HG03097 (cell line): ENCODE measurements around the gene SEC22A.

Experiments used
- ATAC-seq: cut with Tn5 transposase; IDR thresholded peaks from one replicate; pipeline ENCODE4 v1.9.1; 2021; ENCODE audit not compliant: unreplicated experiment, low FRiP score

SEC22A gene

DNA sequence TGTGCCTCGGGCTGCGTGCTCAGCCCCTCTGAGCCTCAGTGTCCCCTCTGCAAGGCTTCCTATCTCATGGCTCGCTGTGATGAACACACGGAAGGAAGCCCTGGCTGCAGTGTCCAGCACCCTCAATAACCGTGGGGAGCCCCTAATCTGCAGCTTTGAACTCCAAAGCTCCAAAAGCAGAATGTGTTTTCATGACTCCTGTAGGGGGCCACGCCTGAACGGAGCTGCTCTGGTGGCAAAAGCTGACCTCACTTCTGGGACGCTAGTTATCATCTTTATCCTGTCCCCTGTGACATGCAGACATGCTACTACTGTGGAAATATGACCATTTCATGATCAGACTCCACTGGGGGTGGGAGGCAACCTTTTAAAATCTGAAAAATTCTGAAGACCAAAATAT, 98.8 kb downstream of the SEC22A start:
- ATAC-seq, result no peak

DNA sequence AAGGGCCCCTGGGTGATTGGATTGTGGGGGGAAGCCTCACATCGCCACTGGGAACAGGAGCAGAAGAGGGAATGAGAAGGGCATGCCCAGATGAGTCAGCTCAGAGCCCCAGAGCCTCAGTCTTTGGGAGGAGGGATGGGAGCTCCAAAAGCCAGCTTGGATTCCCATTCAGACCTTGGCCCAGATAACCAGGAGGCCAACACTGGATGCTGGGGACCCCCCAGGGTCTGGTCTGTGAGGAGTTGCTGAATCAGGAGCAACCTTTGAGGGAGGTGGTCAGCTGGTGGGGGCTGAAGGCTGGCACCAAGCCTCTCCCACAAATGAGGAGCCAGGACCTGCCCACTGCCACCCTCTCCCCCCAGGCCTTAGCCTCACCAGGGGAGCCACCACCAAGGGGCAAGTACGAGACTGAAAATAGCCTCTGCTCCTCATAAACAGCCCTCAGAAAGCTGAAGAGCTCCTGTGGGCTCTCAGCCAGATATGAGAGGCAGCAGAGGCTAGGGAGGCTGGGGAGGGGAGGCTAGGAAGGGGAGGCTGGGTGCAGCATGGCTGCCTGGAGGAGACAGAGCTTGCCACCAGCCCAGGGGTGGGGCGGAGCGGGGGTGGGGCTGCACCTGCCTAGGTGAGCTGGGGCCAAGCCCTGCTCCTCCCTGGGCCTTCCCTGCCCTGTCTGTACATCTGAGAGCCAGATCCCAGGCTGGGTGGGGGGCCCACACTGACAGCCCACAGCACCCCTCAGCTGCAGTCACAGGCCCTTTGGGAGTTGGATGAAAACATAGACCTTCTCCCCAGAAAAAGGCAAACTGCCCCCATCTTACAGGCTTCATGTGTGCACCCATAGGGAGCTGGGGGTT, 99.8 kb downstream of the SEC22A start:
- no peak for ATAC-seq

DNA sequence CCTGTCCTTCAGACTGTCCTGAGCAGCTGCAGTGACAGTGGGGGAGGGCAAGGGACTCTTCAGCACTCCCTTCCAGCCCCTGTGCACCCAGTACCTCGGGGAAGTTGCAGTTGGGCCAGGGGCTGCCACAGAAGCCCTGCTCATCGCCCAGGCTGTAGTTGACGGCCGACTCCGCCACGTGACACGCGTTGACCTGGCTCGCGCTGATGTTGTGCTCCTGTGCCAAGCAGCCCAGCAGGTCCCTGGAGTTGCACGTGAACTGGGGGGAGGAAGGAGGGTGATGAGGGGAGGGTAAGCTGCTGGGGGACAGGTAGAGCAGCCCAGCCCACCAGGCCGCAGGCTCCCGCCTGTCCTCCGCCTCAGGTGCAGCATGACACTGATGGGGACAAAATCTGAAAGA, 101.2 kb downstream of the SEC22A start:
- no peak for ATAC-seq

DNA sequence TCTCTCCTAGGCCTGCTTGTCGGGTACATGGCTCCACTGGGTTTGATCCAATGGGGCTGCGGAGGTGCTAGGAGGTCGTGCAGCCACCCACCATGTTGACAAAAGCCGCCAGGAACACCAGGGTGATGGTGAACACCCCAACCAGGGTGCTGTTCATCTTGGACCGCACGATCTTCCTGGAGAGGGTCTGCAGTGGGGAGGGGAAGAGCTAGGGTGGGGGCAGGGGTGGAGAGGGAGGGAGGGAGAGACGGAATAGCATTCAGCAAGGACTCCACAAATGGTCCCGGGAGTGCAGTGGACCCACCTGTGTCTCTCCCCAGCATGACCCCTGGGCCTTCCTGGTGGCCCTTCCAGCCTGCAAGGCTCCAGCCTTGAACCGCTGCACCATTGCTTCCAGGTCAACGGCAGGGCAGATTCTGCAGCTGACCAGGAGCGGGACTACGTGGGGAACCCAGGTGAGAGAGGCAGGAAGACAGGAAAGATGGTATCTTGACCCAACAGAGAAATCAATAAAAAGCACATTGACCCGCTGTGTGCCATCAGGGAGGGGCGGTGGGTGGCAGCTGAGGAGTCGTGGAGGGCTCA, 102.3 kb downstream of the SEC22A start:
- no peak for ATAC-seq

DNA sequence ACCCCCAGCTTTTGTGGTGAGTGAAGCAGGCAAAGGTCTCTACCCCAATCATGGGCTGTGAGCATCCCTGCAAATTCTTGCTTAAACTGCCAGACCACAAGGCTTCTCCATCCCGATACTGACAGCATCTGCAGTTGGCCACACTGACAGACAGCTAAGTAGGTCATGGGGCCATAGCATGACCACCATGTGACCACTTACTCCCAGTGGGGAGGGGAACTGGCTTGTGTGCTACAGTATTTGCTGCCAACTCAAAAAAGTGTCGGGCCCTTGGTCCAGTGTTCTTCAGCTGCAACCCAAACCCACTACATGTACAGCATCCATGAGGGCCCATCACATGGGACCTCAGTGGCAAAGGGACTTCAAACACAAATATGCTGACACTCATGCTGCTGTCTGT, 103.4 kb downstream of the SEC22A start:
- ATAC-seq, result no peak

DNA sequence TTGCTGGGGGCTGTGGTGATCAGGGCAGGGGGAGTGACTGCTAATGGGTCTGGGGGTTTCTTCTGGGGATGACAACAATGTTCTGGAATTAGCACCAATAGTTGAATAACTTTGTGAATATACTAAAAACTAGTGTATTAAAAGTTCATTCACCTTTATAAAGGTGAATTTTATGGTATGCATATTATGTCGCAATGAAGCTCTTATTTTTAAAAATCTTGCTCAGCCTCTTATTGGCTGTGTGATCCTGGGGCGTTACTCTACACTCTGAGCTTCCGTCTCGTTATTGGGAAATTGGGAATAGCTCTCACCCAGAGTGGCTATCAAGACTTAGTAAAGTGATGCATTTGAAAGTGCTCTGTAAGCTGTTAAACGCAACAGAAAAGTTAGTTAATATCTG, 105.3 kb downstream of the SEC22A start:
- no peak for ATAC-seq

DNA sequence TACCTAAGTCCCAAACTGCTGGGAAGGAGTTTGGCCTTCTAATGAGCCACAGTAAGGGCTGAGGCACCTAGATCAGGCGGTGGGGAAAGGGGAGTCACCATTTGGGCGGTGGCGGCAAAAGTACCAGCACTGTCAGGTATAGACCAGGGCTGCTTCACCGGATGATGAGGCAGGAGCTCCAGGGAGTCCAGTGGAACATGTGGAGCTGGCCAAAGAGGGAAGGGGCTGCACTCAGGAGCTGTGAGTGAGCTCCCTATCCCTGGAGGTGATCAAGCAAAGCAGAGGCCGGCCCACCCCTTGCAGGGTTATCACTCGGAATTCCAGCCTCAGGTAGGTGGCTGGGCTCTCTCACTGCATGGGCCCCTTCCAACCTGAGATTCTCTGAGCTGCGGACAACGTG, 108.4 kb downstream of the SEC22A start:
- ATAC-seq, result no peak

DNA sequence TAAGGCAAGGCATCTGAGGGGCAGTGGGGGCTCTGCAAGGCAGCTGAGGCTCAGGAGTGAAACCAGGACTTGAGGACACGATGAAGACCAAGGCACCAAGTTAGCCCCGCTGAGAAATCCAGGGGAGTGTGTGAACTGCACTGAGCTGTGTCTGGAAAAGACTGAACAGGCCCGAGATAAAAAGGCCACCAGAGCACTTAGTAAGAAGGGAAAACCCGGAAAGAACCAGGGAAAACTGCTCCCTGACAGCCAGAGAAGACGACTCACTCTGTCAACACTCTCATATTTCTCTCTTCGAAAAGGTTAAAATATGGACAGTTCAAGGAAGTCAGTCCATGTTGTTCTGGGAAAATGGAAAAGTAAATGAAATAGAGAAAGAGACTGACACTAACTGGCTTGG, 109.0 kb downstream of the SEC22A start:
- no peak for ATAC-seq

DNA sequence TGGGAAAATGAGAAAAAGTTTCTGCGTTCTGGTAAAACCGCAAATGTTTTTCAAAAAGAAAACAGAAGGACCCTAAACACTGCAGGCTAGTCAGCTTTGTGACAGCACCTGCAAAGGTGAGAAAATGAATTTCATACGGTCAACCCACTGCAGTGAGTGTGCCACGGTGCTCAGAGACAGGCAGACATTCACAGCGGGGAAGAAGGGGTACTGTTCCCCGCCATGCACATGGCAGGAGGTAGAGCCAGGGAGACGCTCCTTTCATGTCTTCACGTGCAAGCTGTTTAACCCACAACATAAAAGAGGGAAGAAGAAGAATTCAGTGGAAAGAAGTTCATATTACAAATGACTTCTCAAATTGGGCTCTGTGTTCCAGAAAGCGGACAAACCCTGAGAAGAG, 109.5 kb downstream of the SEC22A start:
- ATAC-seq, result no peak

DNA sequence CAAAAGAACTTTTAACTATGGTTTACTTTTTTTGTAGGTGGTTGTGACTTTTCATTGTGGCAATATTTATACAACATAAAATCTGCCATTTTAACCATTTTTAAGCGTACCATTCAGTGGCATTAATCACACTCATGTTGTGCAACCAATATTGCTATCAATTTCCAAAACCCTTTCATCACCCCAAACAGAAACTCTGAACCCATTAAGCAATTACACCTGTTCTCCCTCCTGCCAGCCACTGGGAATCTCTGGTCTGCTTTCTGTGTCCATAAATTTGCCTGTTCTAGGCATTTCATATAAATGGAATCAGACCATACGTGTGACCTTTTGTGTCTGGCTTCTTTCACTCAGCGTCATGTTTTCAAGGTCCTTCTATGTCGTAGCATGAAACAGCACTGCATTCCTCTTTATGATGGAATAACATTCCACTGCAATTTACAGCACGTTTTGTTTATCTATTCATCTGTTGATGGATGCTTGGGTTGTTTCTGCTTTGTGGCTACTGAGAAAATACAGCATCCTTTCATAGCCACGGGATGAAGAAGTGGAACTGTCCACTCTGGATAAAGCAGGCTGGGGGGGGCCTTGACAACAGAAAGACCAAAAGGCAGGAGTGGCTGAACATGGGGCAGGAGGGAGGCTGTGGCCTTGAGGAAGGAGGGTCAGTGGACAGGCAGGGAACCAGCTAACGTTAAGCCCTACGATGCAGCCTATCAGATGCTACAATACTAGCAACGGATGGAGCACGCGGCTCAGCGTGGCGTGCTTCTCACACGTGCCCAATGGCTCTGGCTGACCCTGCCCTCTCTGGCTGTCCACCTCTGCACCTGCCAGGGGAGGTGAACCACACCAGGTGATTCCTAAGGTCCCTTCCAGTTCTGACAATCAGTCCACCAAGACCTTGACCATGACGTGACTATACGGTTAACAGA, 110.9 kb downstream of the SEC22A start:
- ATAC-seq, result no peak

DNA sequence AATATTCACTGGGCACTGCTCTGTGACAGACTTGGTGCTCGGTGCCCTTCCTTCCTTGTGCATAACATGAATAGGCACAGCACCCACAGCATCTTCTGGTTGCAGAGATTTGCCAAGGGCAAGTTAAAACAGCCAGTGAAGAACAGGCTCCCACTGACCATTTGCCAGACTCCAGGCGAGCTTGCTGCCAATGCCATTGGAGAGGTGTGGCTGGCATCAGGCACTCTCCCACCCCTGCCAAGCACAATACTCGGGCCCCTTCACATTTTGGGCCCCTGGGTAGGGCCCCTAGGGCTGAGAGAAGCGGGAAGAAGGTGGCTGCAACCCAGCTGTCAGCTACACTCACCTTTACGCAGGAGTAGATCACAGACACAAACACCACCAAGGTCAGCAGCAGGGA, 112.1 kb downstream of the SEC22A start:
- ATAC-seq, result no peak

DNA sequence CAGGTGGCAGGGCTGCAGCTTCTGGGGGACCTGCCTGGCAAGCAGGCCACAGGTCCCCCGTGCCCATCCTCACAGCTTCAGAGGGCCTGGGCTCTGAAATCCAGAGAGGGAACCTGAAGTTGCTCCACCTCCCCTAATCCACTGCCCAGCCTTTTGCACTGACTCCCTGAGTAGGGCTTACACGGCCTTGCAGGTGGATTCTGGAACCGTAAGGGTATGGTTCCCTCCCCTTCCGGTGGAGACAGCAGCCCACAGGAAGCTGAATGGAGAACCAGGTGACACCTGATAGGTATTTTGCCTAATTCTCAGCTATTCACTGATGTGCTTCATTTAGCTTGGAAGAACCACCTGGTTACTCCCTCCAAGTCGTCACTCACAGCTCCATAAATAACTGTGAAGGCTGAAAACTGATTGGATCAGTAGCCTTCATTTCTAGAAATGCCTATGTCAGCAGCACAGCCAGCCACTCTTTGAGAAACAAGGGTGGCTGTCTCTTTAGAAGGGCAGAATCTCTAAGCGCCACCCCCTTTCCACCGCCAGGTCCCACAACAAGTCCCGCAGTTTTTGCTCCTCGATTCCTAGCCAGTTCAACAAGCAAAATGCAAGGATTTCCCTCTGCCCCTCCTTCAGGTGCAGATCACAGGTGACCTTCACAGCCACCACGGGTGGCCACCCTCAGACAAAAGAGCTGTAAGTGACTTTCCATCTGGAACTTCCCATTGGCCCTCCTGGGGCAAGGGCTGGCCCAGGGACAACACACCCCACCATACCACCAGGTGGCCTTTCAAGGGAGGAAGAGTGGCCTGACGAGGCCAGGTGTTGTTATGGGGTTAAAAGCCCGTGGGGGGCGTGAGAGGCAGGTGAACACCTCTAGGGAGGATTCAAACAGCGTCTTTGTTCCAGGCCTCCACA, 112.9 kb downstream of the SEC22A start:
- no peak for ATAC-seq

DNA sequence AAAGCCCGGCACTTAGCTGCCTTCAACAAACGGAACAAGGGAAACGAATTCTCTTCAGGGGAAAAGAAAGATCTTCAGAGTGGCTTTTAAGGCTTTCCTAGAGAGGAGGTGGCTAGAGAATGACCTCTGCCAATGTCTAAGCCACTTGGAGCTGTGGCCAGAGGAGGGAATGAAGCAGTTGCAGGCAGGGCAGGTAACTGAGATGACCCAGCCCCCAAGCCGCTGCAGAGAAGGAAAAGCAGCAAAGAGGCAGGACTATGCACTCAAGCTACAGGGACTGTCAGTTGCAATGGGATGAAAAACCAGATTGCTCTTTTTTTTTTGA, 113.5 kb downstream of the SEC22A start:
- no peak for ATAC-seq

DNA sequence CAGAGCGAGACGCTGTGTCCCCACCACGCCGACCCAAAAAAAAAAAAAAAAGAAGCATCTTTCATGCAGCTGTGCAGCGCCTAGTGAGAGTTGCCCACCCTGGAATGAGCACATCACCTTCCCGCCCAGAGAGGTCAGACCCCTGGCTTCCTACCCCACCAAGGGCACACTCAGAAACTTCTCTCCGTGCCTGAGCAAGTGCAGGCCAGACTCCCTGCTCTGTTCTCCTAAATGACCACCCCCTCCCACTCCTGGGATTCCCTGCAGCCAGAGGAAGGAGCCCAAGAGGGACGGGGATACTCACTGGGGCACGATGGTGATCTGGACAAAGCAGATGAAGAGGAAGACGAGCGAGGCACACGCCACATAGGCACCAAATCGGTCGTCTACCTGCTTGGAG, 116.0 kb downstream of the SEC22A start:
- ATAC-seq, result no peak

DNA sequence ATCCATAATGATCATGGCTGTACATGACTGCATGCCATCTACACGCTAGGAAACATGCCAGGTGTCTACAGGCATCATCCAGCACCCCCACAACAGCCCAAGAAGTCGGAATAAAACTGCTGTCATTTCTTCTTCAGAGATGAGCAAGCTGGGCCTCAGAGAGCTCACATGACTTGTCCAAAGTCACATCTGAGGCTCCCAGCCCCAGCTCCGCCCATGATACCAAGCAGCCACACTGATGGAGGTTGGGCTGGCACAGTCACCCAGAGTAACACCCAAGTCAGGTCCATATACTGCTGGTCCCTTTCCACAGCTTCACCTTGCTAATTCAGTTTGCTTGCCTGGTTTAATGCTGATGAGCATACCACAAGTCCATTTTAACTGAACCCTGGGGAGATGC, 116.6 kb downstream of the SEC22A start:
- no peak for ATAC-seq

DNA sequence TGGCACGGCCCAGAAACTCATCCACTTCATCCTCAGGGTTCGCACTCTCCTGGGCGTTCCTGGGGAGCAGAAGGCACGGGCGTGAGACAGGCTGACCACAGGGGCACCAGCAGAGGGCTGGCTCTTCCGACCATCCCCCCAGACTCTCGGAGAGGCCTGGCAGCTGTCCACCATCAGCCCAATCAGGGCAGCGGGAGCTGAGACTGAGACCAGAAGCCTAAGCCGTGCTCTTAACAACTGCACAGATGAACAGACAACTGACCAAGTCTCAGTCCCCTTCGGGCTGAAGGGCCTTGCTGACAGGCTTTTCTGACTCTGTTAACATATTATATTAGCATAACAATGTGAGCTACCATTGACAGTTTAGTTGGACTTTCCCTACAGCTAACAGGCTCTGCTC, 118.0 kb downstream of the SEC22A start:
- no peak for ATAC-seq

DNA sequence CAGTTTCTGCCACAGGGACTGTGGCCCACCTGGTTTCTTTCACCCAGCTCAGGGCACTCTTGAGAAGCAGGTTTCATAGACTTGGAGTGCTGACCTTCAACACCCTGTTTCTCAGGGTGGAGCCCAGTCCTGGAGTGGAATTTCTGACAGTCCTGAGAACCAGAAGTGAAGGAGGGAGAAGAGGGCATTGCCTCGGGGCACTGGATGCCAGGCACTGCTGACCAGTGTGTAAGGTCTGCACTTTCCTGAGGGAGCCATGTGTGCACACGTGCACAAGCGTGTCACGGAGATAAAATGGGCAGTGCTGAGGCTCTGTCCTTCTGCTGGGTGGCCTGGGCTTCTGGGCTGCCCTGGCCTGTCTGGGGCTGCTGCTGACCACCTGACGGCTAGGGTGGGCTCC, 118.5 kb downstream of the SEC22A start:
- ATAC-seq, result no peak

DNA sequence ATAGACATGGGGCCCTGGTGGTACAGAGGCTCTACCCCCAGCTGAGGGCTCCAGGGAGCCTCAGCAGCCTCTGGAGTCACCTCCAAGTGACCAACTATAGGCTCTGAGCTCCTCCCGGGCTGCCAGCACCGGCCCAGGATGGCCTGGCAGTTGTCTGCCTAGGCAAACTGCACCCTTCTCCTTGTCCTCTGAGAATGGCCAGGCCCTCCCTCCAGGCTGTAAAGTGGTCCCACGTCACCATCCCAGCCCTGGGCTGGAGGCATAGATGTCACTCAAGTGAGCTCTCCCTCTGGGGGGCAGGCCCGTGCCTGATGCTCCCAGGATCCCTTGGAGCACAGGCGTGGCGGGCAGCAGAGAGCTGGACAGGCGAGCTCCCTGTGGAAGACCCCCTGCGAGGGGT, 120.1 kb downstream of the SEC22A start:
- ATAC-seq, result no peak

DNA sequence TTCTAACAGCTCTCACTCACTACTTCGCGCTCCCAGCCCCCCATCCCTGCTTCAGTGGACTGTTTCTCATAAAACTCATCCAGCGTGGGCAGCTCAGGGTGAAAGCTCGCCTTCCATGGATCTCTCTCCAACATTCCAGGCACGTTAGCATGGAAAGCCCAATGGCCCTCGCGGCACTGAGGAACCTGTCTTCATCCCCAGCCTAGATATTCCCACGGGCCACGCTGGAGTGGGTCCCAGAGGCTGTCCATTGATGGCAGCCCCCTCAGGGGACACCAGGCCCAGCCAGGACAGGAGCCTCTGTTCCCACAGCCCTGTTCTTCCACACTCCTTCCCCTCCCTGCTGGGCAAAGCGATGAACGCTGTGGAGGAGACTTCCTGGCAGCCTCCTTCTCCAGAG, 121.1 kb downstream of the SEC22A start:
- ATAC-seq, result no peak
